Keratinocyte (primary cell): ENCODE results near the gene AKIRIN1. TPM values are rescaled to one million over a fixed set of nuclear protein-coding genes. Genes with fewer than 3 reads are reported as not detected.
A peak's percentile ranks its signal among the peaks of the same experiment; 100 is the strongest.
"Not testable (repeated sequence)": the region's sequence is repeated elsewhere in the genome, so short reads cannot be mapped to it uniquely, and the experiment has no call there.

Experiments used
- DNase-seq: peaks from one replicate; pipeline ENCODE4 v3.0.0-alpha.2; 2011; ENCODE audit warnings: low read depth, missing footprints, low spot score
- FAIRE-seq: peaks from 2 replicates; lab custom pipeline; 2011; peaks lifted over from hg19 to GRCh38; lab: Jason Lieb, UNC
- H2AFZ ChIP-seq: 2 replicates; pipeline ENCODE4 v1.6.0; 2012; ENCODE audit warnings: low read length, control low read depth, inconsistent platforms; ENCODE audit not compliant: control insufficient read depth
- H3K27ac ChIP-seq: 2 replicates; pipeline ENCODE4 v1.5.1; 2011; ENCODE audit warnings: low read length; ENCODE audit not compliant: control insufficient read depth, insufficient read depth
- H3K27me3 ChIP-seq: 3 replicates; pipeline ENCODE4 v1.6.0; 2011; ENCODE audit warnings: low read length; ENCODE audit not compliant: control insufficient read depth, insufficient read depth; ENCODE audit errors: extremely low read depth
- H3K36me3 ChIP-seq, 2 experiments: 2 replicates in 1 of 2; 3 replicates in 1 of 2; pipeline ENCODE4 v1.5.1; 2011; ENCODE audit warnings: low read length in 2 of 2, mild to moderate bottlenecking in 1 of 2; ENCODE audit not compliant: control insufficient read depth in 2 of 2, insufficient read depth in 2 of 2; ENCODE audit errors: extremely low read depth in 1 of 2
- H3K4me1 ChIP-seq: 3 replicates; pipeline ENCODE4 v1.5.1; 2011; ENCODE audit warnings: low read length; ENCODE audit not compliant: control insufficient read depth, insufficient read depth; ENCODE audit errors: extremely low read depth
- H3K4me2 ChIP-seq: 3 replicates; pipeline ENCODE4 v1.6.0; 2011; ENCODE audit warnings: low read depth, low read length; ENCODE audit not compliant: control insufficient read depth, insufficient read depth; ENCODE audit errors: extremely low read depth
- H3K4me3 ChIP-seq, 3 experiments: fragments of 200-600 bp in 1 of 3; sonication (generic) in 1 of 3; 2 replicates in 2 of 3; 3 replicates in 1 of 3; pipeline ENCODE4 v1.5.1; 2011 to 2016; ENCODE audit warnings: low read length in 3 of 3, mild to moderate bottlenecking in 3 of 3, control low read depth in 2 of 3, inconsistent platforms in 1 of 3, low read depth in 1 of 3, mixed read lengths in 1 of 3, mixed run types in 1 of 3, moderate library complexity in 1 of 3; ENCODE audit not compliant: control insufficient read depth in 2 of 3, insufficient read depth in 2 of 3; ENCODE audit errors: extremely low read depth in 1 of 3
- H3K79me2 ChIP-seq: 2 replicates; pipeline ENCODE4 v1.6.0; 2012; ENCODE audit warnings: low read length; ENCODE audit not compliant: control insufficient read depth, insufficient read depth
- H3K9ac ChIP-seq: 3 replicates; pipeline ENCODE4 v1.6.0; 2011; ENCODE audit warnings: low read length; ENCODE audit not compliant: control insufficient read depth, insufficient read depth; ENCODE audit errors: extremely low read depth
- H3K9me1 ChIP-seq: 3 replicates; pipeline ENCODE4 v1.6.0; 2011; ENCODE audit warnings: low read length; ENCODE audit not compliant: control insufficient read depth, insufficient read depth; ENCODE audit errors: extremely low read depth
- H3K9me3 ChIP-seq: 2 replicates; pipeline ENCODE4 v1.5.1; 2012; ENCODE audit warnings: low read depth, low read length; ENCODE audit not compliant: control insufficient read depth
- H4K20me1 ChIP-seq: 3 replicates; pipeline ENCODE4 v1.6.0; 2011; ENCODE audit warnings: low read length; ENCODE audit not compliant: control insufficient read depth, insufficient read depth; ENCODE audit errors: extremely low read depth
- CTCF ChIP-seq, 3 experiments: IDR thresholded peaks in 1 of 3; conservative IDR thresholded peaks in 1 of 3; optimal IDR thresholded peaks in 1 of 3; 2 replicates in 2 of 3; 3 replicates in 1 of 3; pipeline versions ENCODE3 to v1.5.1; 2011; ENCODE audit warnings: low read length in 3 of 3, mild to moderate bottlenecking in 3 of 3, moderate library complexity in 2 of 3, control low read depth in 1 of 3, inconsistent platforms in 1 of 3; ENCODE audit not compliant: insufficient read depth in 2 of 3; ENCODE audit errors: extremely low read depth in 1 of 3
- EZH2 ChIP-seq: IDR thresholded peaks from one replicate; pipeline ENCODE4 v1.6.1; 2012; ENCODE audit warnings: inconsistent platforms, mild to moderate bottlenecking, low read length, moderate library complexity
- dilution Hi-C: fragments of 300-500 bp; cut with MboI; formaldehyde crosslinking; loops from one replicate; pipeline ENCODE4 v1.7.0; 2020; ENCODE audit warnings: low sequenced_read_pairs; ENCODE audit not compliant: extremely low pct_ligation_motif_present
- polyA plus RNA-seq, 5 experiments: library from polyadenylated mRNA; depleted of rRNA in 3 of 5; stranded (reverse) in 3 of 5; stranded (forward) in 1 of 5; unstranded in 1 of 5; fragments of >200 nt; gene quantifications; 1 replicate in 1 of 5; 2 replicates in 3 of 5; 3 replicates in 1 of 5; pipeline versions ENCODE4 v1.2.1 to v1.2.3, GENCODE V29; 2011 to 2012; ENCODE audit warnings: missing spikeins in 2 of 5, low read depth in 1 of 5, low replicate concordance in 1 of 5

Gene AKIRIN1
- polyA plus RNA-seq, 1 donor (not counting 4 experiments of a cell fraction or from before 2014, with no cell fraction given) = 111 TPM

DNA sequence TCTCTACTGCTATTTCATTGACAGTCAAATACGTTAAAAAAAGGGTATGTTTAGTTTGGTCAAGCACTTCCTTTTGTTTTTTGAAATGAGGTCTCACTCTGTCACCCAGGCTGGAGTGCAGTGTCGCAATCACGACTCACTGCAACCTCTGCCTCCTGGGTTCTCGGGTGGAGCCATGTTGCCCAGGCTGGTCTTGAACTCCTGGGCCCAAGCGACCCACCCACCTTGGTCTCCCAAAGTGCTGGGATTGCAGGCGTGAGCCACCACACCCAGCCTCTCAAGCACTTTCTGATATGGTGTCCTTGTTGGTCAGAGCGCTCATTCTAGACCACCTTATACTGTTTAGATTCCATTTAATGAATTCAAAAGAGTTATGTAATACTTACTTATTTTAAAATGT lies 28.5 kb upstream of the AKIRIN1 start:
- Histone ChIP-seq H3K4me3 (no peak overlapping the region), H3K27me3 (no peaks in the 10 kb centered on the region), H3K36me3 (no peaks in the 10 kb centered on the region), H3K79me2 (no peaks in the 10 kb centered on the region), H4K20me1 (no peaks in the 10 kb centered on the region), H3K9me1 (no peaks in the 10 kb centered on the region), H3K27ac (peak overlapping the region; percentile 85), H3K4me2 (peak overlapping the region; percentile 45), H3K4me1 (peaks cover 45% of the 10 kb centered on the region), H3K9me3 (no peaks in the 10 kb centered on the region), H2AFZ (peak overlapping the region; percentile 41), H3K9ac (no peak overlapping the region)
- FAIRE-seq (no peak), DNase-seq (no peak)
- dilution Hi-C loops = no loop called here
- TF ChIP-seq CTCF (optimal IDR thresholded peaks at IDR 0.05 in 1 of 3, IDR thresholded peaks at IDR 0.05 in 1 of 3, conservative IDR thresholded peaks at IDR 0.05 in 1 of 3; ENCODE audit: extremely low read depth in 1 of 3, insufficient read depth in 2 of 3, low read length in 3 of 3) (no peak), EZH2 (no peak)

- Histone ChIP-seq H3K79me2 (no peaks in the 10 kb centered on the region), H3K9me3 (no peaks in the 10 kb centered on the region), H2AFZ (no peak overlapping the region), H3K4me3 (no peak overlapping the region), H3K9ac (no peak overlapping the region), H4K20me1 (no peaks in the 10 kb centered on the region), H3K4me1 (peaks cover 31% of the 10 kb centered on the region), H3K4me2 (no peak overlapping the region), H3K27ac (no peak overlapping the region), H3K9me1 (no peaks in the 10 kb centered on the region), H3K27me3 (no peaks in the 10 kb centered on the region), H3K36me3 (no peaks in the 10 kb centered on the region)
- TF ChIP-seq CTCF (optimal IDR thresholded peaks at IDR 0.05 in 1 of 3, IDR thresholded peaks at IDR 0.05 in 1 of 3, conservative IDR thresholded peaks at IDR 0.05 in 1 of 3; ENCODE audit: extremely low read depth in 1 of 3, insufficient read depth in 2 of 3, low read length in 3 of 3) (peak; percentile 21 to 69 (median 29)), EZH2 (no peak)
- peak; percentile 36 for FAIRE-seq
- dilution Hi-C loops = no loop called here
- DNase-seq = no peak
Observed at GRCh38 chr1:38964140-38964548, 26.9 kb upstream of the AKIRIN1 start.

DNA sequence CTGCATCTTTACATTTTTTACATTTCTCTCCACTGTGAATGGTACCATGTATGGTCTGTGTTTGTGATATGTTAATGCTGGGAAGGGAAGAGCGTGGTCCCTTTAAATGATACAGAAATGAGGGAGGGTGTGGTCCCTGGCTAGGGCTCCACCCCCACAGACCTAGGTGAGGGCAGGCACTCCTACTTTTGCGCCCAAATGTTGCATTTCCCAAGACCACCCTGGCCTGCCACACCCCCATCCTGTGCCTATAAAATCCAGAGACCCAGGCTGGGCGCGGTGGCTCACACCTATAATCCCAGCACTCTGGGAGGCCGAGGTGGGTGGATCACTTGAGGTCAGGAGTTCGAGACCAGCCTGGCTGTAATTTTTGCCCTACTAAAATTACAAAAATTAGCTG lies 17.9 kb upstream of the AKIRIN1 start:
- H3K4me2 ChIP-seq, H3K9ac ChIP-seq, H3K4me3 ChIP-seq, H3K27ac ChIP-seq, H3K4me1 ChIP-seq, H3K79me2 ChIP-seq, DNase-seq, H3K36me3 ChIP-seq, H3K9me3 ChIP-seq, H2AFZ ChIP-seq, H3K9me1 ChIP-seq, H4K20me1 ChIP-seq, H3K27me3 ChIP-seq, dilution Hi-C loops, FAIRE-seq: not testable (repeated sequence)
